ENCODE measurements around the gene STAC2.

DNA sequence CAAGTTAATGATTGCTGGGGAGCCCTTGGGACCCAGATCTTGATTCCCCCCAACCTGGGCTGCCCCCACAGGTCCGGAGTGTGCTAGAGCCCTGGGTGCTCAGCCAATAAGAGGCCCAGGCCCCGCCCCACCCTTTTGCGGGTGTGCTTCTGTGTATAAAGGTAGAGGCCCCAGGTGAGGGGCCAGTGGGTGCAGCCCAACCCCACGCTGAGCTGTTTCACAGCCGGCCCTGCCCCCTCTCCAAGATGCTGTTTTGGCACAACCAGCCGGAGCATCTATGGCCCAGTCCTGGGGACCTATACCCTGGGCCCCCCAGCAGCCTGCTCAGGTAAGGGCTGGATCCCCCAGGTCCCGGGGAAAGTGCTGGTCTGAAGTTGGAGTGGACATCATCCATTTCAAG, 11.8 kb upstream of the STAC2 start:
- TF ChIP-seq EZH2 (IDR thresholded peaks at IDR 0.05; ENCODE audit: borderline replicate concordance, low read depth, low read length, poor library complexity, severe bottlenecking): no peak
- TF ChIP-seq, protein P1, sequence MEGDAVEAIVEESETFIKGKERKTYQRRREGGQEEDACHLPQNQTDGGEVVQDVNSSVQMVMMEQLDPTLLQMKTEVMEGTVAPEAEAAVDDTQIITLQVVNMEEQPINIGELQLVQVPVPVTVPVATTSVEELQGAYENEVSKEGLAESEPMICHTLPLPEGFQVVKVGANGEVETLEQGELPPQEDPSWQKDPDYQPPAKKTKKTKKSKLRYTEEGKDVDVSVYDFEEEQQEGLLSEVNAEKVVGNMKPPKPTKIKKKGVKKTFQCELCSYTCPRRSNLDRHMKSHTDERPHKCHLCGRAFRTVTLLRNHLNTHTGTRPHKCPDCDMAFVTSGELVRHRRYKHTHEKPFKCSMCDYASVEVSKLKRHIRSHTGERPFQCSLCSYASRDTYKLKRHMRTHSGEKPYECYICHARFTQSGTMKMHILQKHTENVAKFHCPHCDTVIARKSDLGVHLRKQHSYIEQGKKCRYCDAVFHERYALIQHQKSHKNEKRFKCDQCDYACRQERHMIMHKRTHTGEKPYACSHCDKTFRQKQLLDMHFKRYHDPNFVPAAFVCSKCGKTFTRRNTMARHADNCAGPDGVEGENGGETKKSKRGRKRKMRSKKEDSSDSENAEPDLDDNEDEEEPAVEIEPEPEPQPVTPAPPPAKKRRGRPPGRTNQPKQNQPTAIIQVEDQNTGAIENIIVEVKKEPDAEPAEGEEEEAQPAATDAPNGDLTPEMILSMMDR (conservative IDR thresholded peaks at IDR 0.05; ENCODE audit: low read depth, low read length): no peak
